Astrocyte of the spinal cord (primary cell): ENCODE results near the gene KCNN1.
A peak's percentile ranks its signal among the peaks of the same experiment; 100 is the strongest.

Experiments
- DNase-seq: peaks from one replicate; pipeline ENCODE4 v3.0.0; 2011; ENCODE audit warnings: low read depth, low spot score
- H3K4me3 ChIP-seq: 2 replicates; pipeline ENCODE4 v1.5.1; 2011; ENCODE audit warnings: low read depth, mild to moderate bottlenecking, low read length, moderate library complexity
- CTCF ChIP-seq: IDR thresholded peaks from 2 replicates; pipeline ENCODE4 v1.5.1; 2012; ENCODE audit warnings: low read depth, mild to moderate bottlenecking, low read length, inconsistent platforms
- in situ Hi-C: cut with HindIII; loops from 2 replicates; pipeline ENCODE4 v1.10.0; 2017; ENCODE audit warnings: low sequenced_read_pairs

KCNN1 gene

GRCh38 chr19:18041054-18041453, 74.1 kb downstream of the KCNN1 start:
- in situ Hi-C loops: no loop called here
- DNase-seq: no peak
- no peak overlapping the region for H3K4me3 ChIP-seq
- TF ChIP-seq CTCF: no peak

GRCh38 chr19:18043676-18044075, 76.8 kb downstream of the KCNN1 start:
- no peak for TF ChIP-seq CTCF
- no peak overlapping the region for H3K4me3 ChIP-seq
- no peak for DNase-seq
- in situ Hi-C loops: no loop called here

GRCh38 chr19:18044825-18045304, 78.0 kb downstream of the KCNN1 start:
- DNase-seq: peak; percentile 65
- in situ Hi-C loops: no loop called here
- TF ChIP-seq CTCF: no peak
- H3K4me3 ChIP-seq: peak overlapping the region; percentile 9

- no peak for DNase-seq
- no peak for TF ChIP-seq CTCF
- in situ Hi-C loops: no loop called here
- H3K4me3 ChIP-seq: peak overlapping the region; percentile 9
Measured at GRCh38 chr19:18045307-18046050, 78.6 kb downstream of the KCNN1 start.

GRCh38 chr19:18046059-18046718, 79.3 kb downstream of the KCNN1 start:
- DNase-seq: peak; percentile 57
- no peak overlapping the region for H3K4me3 ChIP-seq
- in situ Hi-C loops: no loop called here
- TF ChIP-seq CTCF: no peak

GRCh38 chr19:18049385-18049784, 82.5 kb downstream of the KCNN1 start:
- H3K4me3 ChIP-seq: no peak overlapping the region

More at GRCh38 chr19:18049385-18049784, 82.5 kb downstream of the KCNN1 start:
- in situ Hi-C loops: no loop called here
- peak; percentile 57 for DNase-seq
- no peak for TF ChIP-seq CTCF
